RWPE2 (cell line): ENCODE measurements around the gene DTNBP1.

ENCODE experiments used
- ATAC-seq: fragments of 200-7000 bp; cut with Tn5 transposase; 3 replicates; pipeline ENCODE4 v1.9.1; 2021; ENCODE audit warnings: low read depth
- DNase-seq: peaks from one replicate; pipeline ENCODE4 v3.0.0-alpha.2; 2020; ENCODE audit warnings: low spot score
- H3K27ac ChIP-seq: fragments of 450-650 bp; 2 replicates; pipeline ENCODE4 v1.5.1; 2017; ENCODE audit warnings: mild to moderate bottlenecking; ENCODE audit not compliant: poor library complexity, severe bottlenecking
- H3K27me3 ChIP-seq: fragments of 250-450 bp; sonication (Bioruptor Pico); 2 replicates; pipeline ENCODE4 v1.5.1; 2021; ENCODE audit warnings: mild to moderate bottlenecking, moderate library complexity; ENCODE audit not compliant: insufficient read depth, poor library complexity, severe bottlenecking
- H3K36me3 ChIP-seq: fragments of 250-450 bp; sonication (Bioruptor Pico); 2 replicates; pipeline ENCODE4 v1.5.1; 2020; ENCODE audit warnings: low read depth, mild to moderate bottlenecking, moderate library complexity
- H3K4me1 ChIP-seq: fragments of 250-450 bp; sonication (Bioruptor Pico); 2 replicates; pipeline ENCODE4 v1.5.1; 2021; ENCODE audit warnings: mild to moderate bottlenecking, moderate library complexity; ENCODE audit not compliant: insufficient read depth, poor library complexity, severe bottlenecking
- H3K4me3 ChIP-seq: fragments of 250-450 bp; sonication (Bioruptor Pico); 2 replicates; pipeline ENCODE4 v1.5.1; 2021; ENCODE audit warnings: mild to moderate bottlenecking, moderate library complexity; ENCODE audit not compliant: severe bottlenecking
- H3K9me3 ChIP-seq: fragments of 250-450 bp; sonication (Bioruptor Pico); 2 replicates; pipeline ENCODE4 v1.5.1; 2021; ENCODE audit warnings: mild to moderate bottlenecking, moderate library complexity; ENCODE audit not compliant: severe bottlenecking
- TF ChIP-seq, protein P1 (sequence below): fragments of 450-650 bp; IDR thresholded peaks from one replicate; pipeline ENCODE4 v1.5.1; 2017; ENCODE audit warnings: mild to moderate bottlenecking, moderate library complexity; ENCODE audit not compliant: poor library complexity, severe bottlenecking

DTNBP1 gene

DNA sequence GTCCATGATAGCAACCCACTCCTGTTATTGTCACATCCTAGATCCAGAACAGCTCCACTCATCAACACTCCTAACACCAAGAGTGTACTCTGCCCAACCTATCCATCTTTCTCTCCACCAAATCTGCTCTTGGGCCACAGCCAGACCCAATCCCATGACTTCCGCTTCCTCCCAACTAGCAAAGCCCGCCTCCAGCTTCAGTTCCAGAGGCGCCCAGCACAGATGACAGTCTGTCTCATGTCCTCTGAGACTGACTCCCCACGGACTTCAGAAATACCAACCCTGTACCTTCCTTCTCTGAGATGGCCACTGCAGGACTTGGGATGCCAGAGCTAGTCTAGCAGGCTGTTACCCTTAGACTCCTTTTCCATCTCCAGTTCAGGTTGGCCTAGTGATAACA lies 48.6 kb downstream of the DTNBP1 start:
- Histone ChIP-seq H3K27ac (no peak overlapping the region), H3K36me3 (no peaks in the 10 kb centered on the region), H3K27me3 (no peaks in the 10 kb centered on the region), H3K9me3 (no peaks in the 10 kb centered on the region), H3K4me1 (no peaks in the 10 kb centered on the region), H3K4me3 (no peak overlapping the region)
- TF ChIP-seq, protein P1, sequence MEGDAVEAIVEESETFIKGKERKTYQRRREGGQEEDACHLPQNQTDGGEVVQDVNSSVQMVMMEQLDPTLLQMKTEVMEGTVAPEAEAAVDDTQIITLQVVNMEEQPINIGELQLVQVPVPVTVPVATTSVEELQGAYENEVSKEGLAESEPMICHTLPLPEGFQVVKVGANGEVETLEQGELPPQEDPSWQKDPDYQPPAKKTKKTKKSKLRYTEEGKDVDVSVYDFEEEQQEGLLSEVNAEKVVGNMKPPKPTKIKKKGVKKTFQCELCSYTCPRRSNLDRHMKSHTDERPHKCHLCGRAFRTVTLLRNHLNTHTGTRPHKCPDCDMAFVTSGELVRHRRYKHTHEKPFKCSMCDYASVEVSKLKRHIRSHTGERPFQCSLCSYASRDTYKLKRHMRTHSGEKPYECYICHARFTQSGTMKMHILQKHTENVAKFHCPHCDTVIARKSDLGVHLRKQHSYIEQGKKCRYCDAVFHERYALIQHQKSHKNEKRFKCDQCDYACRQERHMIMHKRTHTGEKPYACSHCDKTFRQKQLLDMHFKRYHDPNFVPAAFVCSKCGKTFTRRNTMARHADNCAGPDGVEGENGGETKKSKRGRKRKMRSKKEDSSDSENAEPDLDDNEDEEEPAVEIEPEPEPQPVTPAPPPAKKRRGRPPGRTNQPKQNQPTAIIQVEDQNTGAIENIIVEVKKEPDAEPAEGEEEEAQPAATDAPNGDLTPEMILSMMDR = no peak
- DNase-seq (no peak), ATAC-seq (no peak)

- H3K4me1 ChIP-seq = peaks cover 4% of the 10 kb centered on the region
- H3K27me3 ChIP-seq = no peaks in the 10 kb centered on the region
- no peak overlapping the region for H3K27ac ChIP-seq
- no peaks in the 10 kb centered on the region for H3K36me3 ChIP-seq
- DNase-seq = no peak
- ATAC-seq = peak; percentile 100
- no peak overlapping the region for H3K4me3 ChIP-seq
- TF ChIP-seq, protein P1 = no peak
- no peaks in the 10 kb centered on the region for H3K9me3 ChIP-seq
Observed at GRCh38 chr6:15608396-15608795, 54.4 kb downstream of the DTNBP1 start.

- H3K9me3 ChIP-seq = no peaks in the 10 kb centered on the region
- H3K4me3 ChIP-seq = no peak overlapping the region
- DNase-seq = no peak
- TF ChIP-seq, protein P1 = no peak
- H3K4me1 ChIP-seq = peaks cover 4% of the 10 kb centered on the region
- no peak for ATAC-seq
- no peak overlapping the region for H3K27ac ChIP-seq
- H3K36me3 ChIP-seq = no peaks in the 10 kb centered on the region
- no peaks in the 10 kb centered on the region for H3K27me3 ChIP-seq
Observed at GRCh38 chr6:15607603-15608002, 55.2 kb downstream of the DTNBP1 start.

GRCh38 chr6:15606347-15606746 lies 56.5 kb downstream of the DTNBP1 start:
- H3K4me3 ChIP-seq = no peak overlapping the region
- no peaks in the 10 kb centered on the region for H3K36me3 ChIP-seq
- H3K4me1 ChIP-seq = peaks cover 4% of the 10 kb centered on the region
- H3K27me3 ChIP-seq = no peaks in the 10 kb centered on the region
- no peaks in the 10 kb centered on the region for H3K9me3 ChIP-seq
- no peak overlapping the region for H3K27ac ChIP-seq
- DNase-seq = no peak
- TF ChIP-seq, protein P1 = no peak
- no peak for ATAC-seq

- no peaks in the 10 kb centered on the region for H3K36me3 ChIP-seq
- no peaks in the 10 kb centered on the region for H3K9me3 ChIP-seq
- H3K4me3 ChIP-seq = no peak overlapping the region
- TF ChIP-seq, protein P1 = no peak
- H3K27ac ChIP-seq = no peak overlapping the region
- no peaks in the 10 kb centered on the region for H3K27me3 ChIP-seq
- ATAC-seq (no peak), DNase-seq (no peak)
- H3K4me1 ChIP-seq = peaks cover 4% of the 10 kb centered on the region
Observed at GRCh38 chr6:15604843-15605242, 58.0 kb downstream of the DTNBP1 start.
